CD4-positive, alpha-beta memory T cell (primary cell): ENCODE measurements around the gene AK1. TPM values are rescaled to one million over a fixed set of nuclear protein-coding genes. Genes with fewer than 3 reads are reported as not detected.
A peak's percentile ranks its signal among the peaks of the same experiment; 100 is the strongest.

Experiments
- CTCF ChIA-PET: fragments of 350-600 bp; sonication (Branson Sonifier 250); formaldehyde crosslinking; loops from one replicate; lab custom pipeline; 2021; ENCODE audit warnings: inconsistent platforms; ENCODE audit not compliant: partially characterized antibody; lab: Charles Lee
- POLR2A ChIA-PET: fragments of 350-600 bp; sonication (Branson Sonifier 250); formaldehyde crosslinking; loops from one replicate; lab custom pipeline; 2021; ENCODE audit not compliant: partially characterized antibody; lab: Charles Lee
- DNase-seq, 5 donors: peaks; one replicate each; pipeline versions ENCODE4 v3.0.0 to v3.0.0-alpha.2; 2020 to 2022; ENCODE audit warnings: mixed read lengths in 1 of 5
- H3K27ac ChIP-seq: one replicate; pipeline ENCODE4 v1.7.0; 2013; ENCODE audit warnings: low read depth, low read length
- H3K27me3 ChIP-seq: 2 replicates; pipeline ENCODE4 v1.7.0; 2013; ENCODE audit warnings: mild to moderate bottlenecking, low read length, moderate library complexity; ENCODE audit not compliant: insufficient read depth
- H3K36me3 ChIP-seq: 2 replicates; pipeline ENCODE4 v1.7.0; 2013; ENCODE audit warnings: mild to moderate bottlenecking, low read length, moderate library complexity; ENCODE audit not compliant: insufficient read depth
- H3K4me1 ChIP-seq: 2 replicates; pipeline ENCODE4 v1.7.0; 2013; ENCODE audit warnings: mild to moderate bottlenecking, low read length, moderate library complexity; ENCODE audit not compliant: insufficient read depth
- H3K4me3 ChIP-seq, 2 donors: one replicate each; pipeline ENCODE4 v1.7.0; 2013; ENCODE audit warnings: low read length in 2 of 2, mild to moderate bottlenecking in 1 of 2
- H3K9me3 ChIP-seq, 2 donors: one replicate each; pipeline ENCODE4 v1.7.0; 2013; ENCODE audit warnings: low read length in 2 of 2, control low read depth in 1 of 2; ENCODE audit not compliant: control insufficient read depth in 1 of 2
- H3K27ac Mint-ChIP-seq, 7 donors: one replicate each; pipeline ENCODE4 v1.8.0; 2020 to 2021; ENCODE audit warnings: mixed read lengths in 7 of 7, mild to moderate bottlenecking in 6 of 7, inconsistent platforms in 3 of 7, moderate library complexity in 3 of 7
- H3K27me3 Mint-ChIP-seq, 2 donors: one replicate each; pipeline ENCODE4 v1.8.0; 2020 to 2021; ENCODE audit warnings: mixed read lengths in 2 of 2
- H3K36me3 Mint-ChIP-seq, 2 donors: one replicate each; pipeline ENCODE4 v1.8.0; 2020 to 2021; ENCODE audit warnings: mixed read lengths in 2 of 2, inconsistent platforms in 1 of 2, mild to moderate bottlenecking in 1 of 2
- H3K4me1 Mint-ChIP-seq, 4 donors: one replicate each; pipeline ENCODE4 v1.8.0; 2020 to 2021; ENCODE audit warnings: mixed read lengths in 4 of 4, mild to moderate bottlenecking in 1 of 4
- H3K4me3 Mint-ChIP-seq, 8 donors: one replicate each; pipeline ENCODE4 v1.8.0; 2020 to 2021; ENCODE audit warnings: mixed read lengths in 8 of 8, mild to moderate bottlenecking in 7 of 8, moderate library complexity in 6 of 8, inconsistent platforms in 3 of 8
- H3K9me3 Mint-ChIP-seq, 8 donors: one replicate each; pipeline ENCODE4 v1.8.0; 2020 to 2021; ENCODE audit warnings: mixed read lengths in 8 of 8, mild to moderate bottlenecking in 5 of 8, inconsistent platforms in 3 of 8, moderate library complexity in 1 of 8
- intact Hi-C: fragments of 100-400 bp; cut with micrococcal nuclease; formaldehyde crosslinking; loops from one replicate; pipeline ENCODE4 v1.15.1; 2023
- polyA plus RNA-seq, 2 donors: library from polyadenylated mRNA; unstranded; fragments of 300-500 nt; fragmentation: Illumina TruSeq; gene quantifications; one replicate each; pipeline ENCODE4 v1.2.3, GENCODE V29; 2021
- total RNA-seq, 2 experiments: library from RNA; stranded (reverse); gene quantifications; one replicate each; pipeline ENCODE4 v1.2.3, GENCODE V29; 2021

The AK1 gene
- total and polyA plus RNA-seq, 4 experiments from 2014 or later = 0.53 to 62.7 (median 58.1) TPM; not detected in 1

- Histone ChIP-seq H3K4me3 (no peak overlapping the region), H3K27me3 (no peaks in the 10 kb centered on the region), H3K27ac (no peak overlapping the region), H3K4me1 (peaks cover 48% of the 10 kb centered on the region), H3K9me3 (no peaks in the 10 kb centered on the region), H3K36me3 (no peaks in the 10 kb centered on the region)
- Mint-ChIP-seq H3K27ac (peak overlapping the region in 2 of 7 donors; percentile 41 to 43), H3K36me3 (peaks cover 0 to 2% of the 10 kb centered on the region in 2 donors), H3K4me1 (peaks cover 15 to 52% (median 34%) of the 10 kb centered on the region in 4 donors), H3K9me3 (no peaks in the 10 kb centered on the region), H3K27me3 (peaks cover 0 to 2% of the 10 kb centered on the region in 2 donors), H3K4me3 (no peak overlapping the region)
- CTCF ChIA-PET = no interaction called here
- POLR2A ChIA-PET = no interaction called here
- intact Hi-C loops = no loop called here
- DNase-seq = no peak
Measured at GRCh38 chr9:127857278-127857677, 20.2 kb downstream of the AK1 start.

- Mint-ChIP-seq H3K4me3 (no peak overlapping the region), H3K36me3 (peaks cover 0 to 2% of the 10 kb centered on the region in 2 donors), H3K27me3 (peaks cover 0 to 2% of the 10 kb centered on the region in 2 donors), H3K9me3 (no peaks in the 10 kb centered on the region), H3K27ac (peak overlapping the region in 2 of 7 donors; percentile 15 to 36), H3K4me1 (peaks cover 17 to 52% (median 33%) of the 10 kb centered on the region in 4 donors)
- ChIA-PET CTCF (no interaction called here), POLR2A (interaction anchor here (0.6 to 2.0 kb wide), 4 partner anchors 48 to 168 kb away, joined by 3 to 6 read pairs (median 4); partner anchors contain the start of genes CDK9 and FPGS)
- no peak overlapping the region for H3K4me3 ChIP-seq
- intact Hi-C loops = no loop called here
- H3K4me1 ChIP-seq = peaks cover 48% of the 10 kb centered on the region
- H3K36me3 ChIP-seq = no peaks in the 10 kb centered on the region
- no peaks in the 10 kb centered on the region for H3K27me3 ChIP-seq
- H3K9me3 ChIP-seq = no peaks in the 10 kb centered on the region
- no peak for DNase-seq
- no peak overlapping the region for H3K27ac ChIP-seq
Measured at GRCh38 chr9:127856729-127857116, 20.8 kb downstream of the AK1 start.

DNA sequence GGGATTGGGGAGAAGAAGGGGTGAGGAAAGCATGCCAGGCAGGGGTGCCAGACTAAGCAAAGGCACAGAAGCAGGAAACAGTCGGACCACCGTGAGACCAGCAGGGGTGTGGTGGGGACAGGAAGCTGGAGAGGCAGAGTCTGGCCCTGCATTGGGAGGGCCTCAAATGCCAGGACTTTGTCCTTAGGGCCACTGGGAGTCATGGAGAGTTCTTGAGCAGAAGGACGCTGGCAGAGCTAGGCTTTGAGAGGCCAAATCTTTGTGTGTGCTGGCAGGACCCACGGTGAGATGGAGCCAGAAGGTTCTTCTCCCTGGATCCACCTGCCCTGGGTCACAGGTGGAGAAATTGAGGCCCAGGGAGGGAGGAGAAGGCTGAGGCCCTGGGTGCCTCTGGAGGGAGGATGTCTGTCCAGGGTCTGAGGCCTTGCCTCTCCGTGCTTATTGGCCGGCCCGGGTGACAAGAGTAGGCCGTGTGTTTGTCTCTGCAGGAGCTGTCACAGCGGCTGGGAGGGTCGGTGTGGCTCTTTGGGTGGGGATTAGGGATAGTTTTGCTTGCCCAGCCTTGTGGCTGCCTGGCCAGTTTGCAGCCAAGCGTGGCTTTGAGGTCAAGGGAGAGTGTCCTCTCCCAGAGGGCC lies 21.3 kb downstream of the AK1 start:
- H3K4me3 Mint-ChIP-seq = peak overlapping the region in 3 of 8 donors; percentile 27 to 50 (median 29)
- DNase-seq = no peak
- H3K4me1 Mint-ChIP-seq = peaks cover 12 to 49% (median 28%) of the 10 kb centered on the region in 4 donors
- no peak overlapping the region for H3K4me3 ChIP-seq
- H3K36me3 Mint-ChIP-seq = peaks cover 0 to 2% of the 10 kb centered on the region in 2 donors
- POLR2A ChIA-PET = interaction anchor here (0.6 to 2.0 kb wide), 7 partner anchors 17 to 168 kb away, joined by 3 to 6 read pairs (median 3); partner anchors contain the start of genes CDK9 and FPGS
- intact Hi-C loops = no loop called here
- CTCF ChIA-PET = interaction anchor here (1.0 to 1.3 kb wide), 2 partner anchors 10 to 37 kb away, joined by 3 read pairs; no protein-coding TSS in a partner anchor
- H3K9me3 ChIP-seq = no peaks in the 10 kb centered on the region
- peaks cover 0 to 2% of the 10 kb centered on the region in 2 donors for H3K27me3 Mint-ChIP-seq
- H3K4me1 ChIP-seq = peaks cover 43% of the 10 kb centered on the region
- no peaks in the 10 kb centered on the region for H3K9me3 Mint-ChIP-seq
- peak overlapping the region; percentile 15 to 79 (median 69) for H3K27ac Mint-ChIP-seq
- no peak overlapping the region for H3K27ac ChIP-seq
- H3K36me3 ChIP-seq = no peaks in the 10 kb centered on the region
- H3K27me3 ChIP-seq = no peaks in the 10 kb centered on the region

DNA sequence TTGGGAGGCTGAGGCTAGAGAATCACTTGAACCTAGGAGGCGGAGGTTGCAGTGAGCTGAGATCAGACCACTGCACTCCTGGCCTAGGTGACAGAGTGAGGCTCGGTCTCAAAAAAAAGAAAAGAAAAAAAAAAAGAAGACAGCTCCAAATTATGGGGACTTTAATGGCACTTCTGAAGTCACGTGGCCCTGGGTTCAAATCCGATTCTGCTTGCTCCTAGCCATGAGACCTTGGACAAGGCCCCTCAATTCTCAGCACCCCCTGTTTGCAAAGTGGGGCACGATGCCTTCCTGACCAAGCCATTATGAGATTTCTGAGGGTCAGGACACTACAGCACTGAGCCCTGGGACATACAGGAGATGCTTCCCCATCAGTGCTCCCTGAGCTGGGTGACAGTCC lies 22.0 kb downstream of the AK1 start:
- Mint-ChIP-seq H3K9me3 (peaks cover 0 to 2% (median under 1%) of the 10 kb centered on the region in 8 donors), H3K4me1 (peaks cover 8 to 42% (median 26%) of the 10 kb centered on the region in 4 donors), H3K4me3 (peak overlapping the region in 6 of 8 donors; percentile 12 to 69 (median 38)), H3K27me3 (peaks cover 0 to 2% of the 10 kb centered on the region in 2 donors), H3K36me3 (peaks cover 2 to 4% of the 10 kb centered on the region in 2 donors), H3K27ac (peak overlapping the region in 6 of 7 donors; percentile 46 to 90 (median 72))
- no peaks in the 10 kb centered on the region for H3K27me3 ChIP-seq
- intact Hi-C loops = no loop called here
- peaks cover 36% of the 10 kb centered on the region for H3K4me1 ChIP-seq
- no peak overlapping the region for H3K27ac ChIP-seq
- ChIA-PET CTCF (interaction anchor here (0.7 to 4.4 kb wide), 5 partner anchors 9 to 38 kb away, joined by 3 to 21 read pairs (median 3); no protein-coding TSS in a partner anchor), POLR2A (interaction anchor here (0.6 to 2.0 kb wide), 8 partner anchors 10 to 71 kb away, joined by 3 to 6 read pairs (median 4); partner anchors contain the start of gene FPGS)
- H3K9me3 ChIP-seq = no peaks in the 10 kb centered on the region
- no peak overlapping the region for H3K4me3 ChIP-seq
- no peak for DNase-seq
- no peaks in the 10 kb centered on the region for H3K36me3 ChIP-seq

GRCh38 chr9:127854960-127855359 lies 22.5 kb downstream of the AK1 start:
- Mint-ChIP-seq H3K36me3 (peaks cover 5% of the 10 kb centered on the region in 2 donors), H3K27ac (peak overlapping the region in 5 of 7 donors; percentile 37 to 88 (median 57)), H3K4me3 (peak overlapping the region in 7 of 8 donors; percentile 21 to 87 (median 39)), H3K4me1 (peaks cover 6 to 39% (median 26%) of the 10 kb centered on the region in 4 donors), H3K9me3 (peaks cover 0 to 6% (median 2%) of the 10 kb centered on the region in 8 donors), H3K27me3 (peaks cover 0 to 2% of the 10 kb centered on the region in 2 donors)
- H3K27me3 ChIP-seq = no peaks in the 10 kb centered on the region
- H3K4me1 ChIP-seq = peaks cover 33% of the 10 kb centered on the region
- ChIA-PET CTCF (interaction anchor here (0.7 to 4.4 kb wide), 5 partner anchors 10 to 38 kb away, joined by 3 to 21 read pairs (median 3); no protein-coding TSS in a partner anchor), POLR2A (interaction anchor here (0.9 to 2.0 kb wide), 9 partner anchors 8 to 79 kb away, joined by 3 to 8 read pairs (median 4); partner anchors contain the start of gene FPGS)
- intact Hi-C loops = no loop called here
- peak overlapping the region in 1 of 2 donors; percentile 6 for H3K4me3 ChIP-seq
- peaks cover 0 to 3% of the 10 kb centered on the region in 2 donors for H3K9me3 ChIP-seq
- no peaks in the 10 kb centered on the region for H3K36me3 ChIP-seq
- no peak for DNase-seq
- H3K27ac ChIP-seq = no peak overlapping the region

DNA sequence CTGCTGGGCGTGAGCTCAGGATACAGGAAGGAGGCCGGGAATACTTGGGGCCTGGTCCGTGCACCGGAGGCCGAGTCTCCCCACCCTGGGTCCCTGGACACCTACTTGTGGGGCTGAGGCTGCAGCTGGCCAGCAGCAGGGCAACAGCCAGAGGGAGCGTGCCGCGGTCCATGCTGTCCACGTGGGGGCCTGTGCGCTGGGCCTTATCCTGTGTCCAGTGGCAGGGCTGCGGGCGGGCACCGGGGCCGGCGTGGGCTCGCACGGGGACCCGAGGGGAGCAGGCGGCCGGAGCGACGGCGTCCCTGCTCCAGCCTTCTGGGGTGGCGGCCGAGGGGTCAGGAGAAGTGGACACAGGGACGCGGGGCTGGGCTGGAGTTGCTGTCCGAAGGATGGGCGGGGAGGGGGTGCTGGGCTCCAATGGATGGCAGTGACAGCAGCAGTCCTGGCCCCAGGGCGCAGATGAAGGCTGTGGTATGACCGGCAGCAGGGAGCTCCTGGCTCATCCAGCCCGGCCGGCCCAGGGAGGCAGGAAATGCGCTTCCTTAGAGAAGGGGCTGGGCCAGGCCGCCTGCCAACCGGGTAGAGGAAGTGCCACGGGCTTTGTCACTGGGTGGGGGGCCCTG lies 23.2 kb downstream of the AK1 start, which contains the start of gene ENG:
Gene ENG, minus strand, starts transcription at position 475 of the 623 bp plus-strand sequence. Its CDS starts 303 bp downstream, at position 172.
- peaks cover 0 to 2% of the 10 kb centered on the region in 2 donors for H3K27me3 Mint-ChIP-seq
- H3K4me1 Mint-ChIP-seq = peaks cover 6 to 39% (median 26%) of the 10 kb centered on the region in 4 donors
- intact Hi-C loops = no loop called here
- H3K4me3 Mint-ChIP-seq = peak within 1 kb of the TSS; percentile 85 to 90 (median 88)
- ChIA-PET CTCF (interaction anchor here (2.4 to 4.4 kb wide), 2 partner anchors 10 to 15 kb away, joined by 6 to 21 read pairs; no protein-coding TSS in a partner anchor), POLR2A (interaction anchor here (0.9 to 1.5 kb wide), 9 partner anchors 9 to 78 kb away, joined by 3 to 8 read pairs (median 4); partner anchors contain the start of genes CDK9, FPGS and SH2D3C)
- H3K4me1 ChIP-seq = peaks cover 33% of the 10 kb centered on the region
- H3K9me3 ChIP-seq = peaks cover 0 to 10% of the 10 kb centered on the region in 2 donors
- H3K27ac ChIP-seq = peak within 1 kb of the TSS; percentile 51
- peak within 1 kb of the TSS; percentile 57 to 94 (median 92) for H3K27ac Mint-ChIP-seq
- peaks cover 0 to 12% (median 5%) of the 10 kb centered on the region in 8 donors for H3K9me3 Mint-ChIP-seq
- DNase-seq = peak in 1 of 5 donors; percentile 21
- H3K27me3 ChIP-seq = no peaks in the 10 kb centered on the region
- H3K36me3 Mint-ChIP-seq = peaks cover 6 to 8% of the 10 kb centered on the region in 2 donors
- H3K36me3 ChIP-seq = no peaks in the 10 kb centered on the region
- peak within 1 kb of the TSS; percentile 21 to 54 for H3K4me3 ChIP-seq
